B cell (primary cell): ENCODE data around the gene FSIP1. TPM values are rescaled to one million over a fixed set of nuclear protein-coding genes. Genes with fewer than 3 reads are reported as not detected.

ENCODE experiments used
- ATAC-seq: fragments of 200-7000 bp; cut with Tn5 transposase; one replicate; pipeline ENCODE4 v1.10.0; 2021; ENCODE audit warnings: low read depth, mild to moderate bottlenecking, moderate number of reproducible peaks, moderate library complexity
- CTCF ChIA-PET: fragments of 350-600 bp; sonication (Branson Sonifier 250); formaldehyde crosslinking; loops from one replicate; lab custom pipeline; 2021; ENCODE audit warnings: antibody characterized with exemption, inconsistent platforms; lab: Charles Lee
- POLR2A ChIA-PET: fragments of 350-600 bp; sonication (Branson Sonifier 250); formaldehyde crosslinking; loops from one replicate; lab custom pipeline; 2021; ENCODE audit warnings: antibody characterized with exemption; lab: Charles Lee
- DNase-seq: peaks from one replicate; pipeline ENCODE4 v3.0.0; 2013
- H2AFZ ChIP-seq: 2 replicates; pipeline ENCODE4 v1.6.1; 2012; ENCODE audit warnings: mild to moderate bottlenecking, low read depth, low read length; ENCODE audit not compliant: insufficient read depth, poor library complexity, severe bottlenecking
- H3K27ac ChIP-seq, 2 donors: 1 replicate in 1 of 2; 2 replicates in 1 of 2; pipeline ENCODE4 v1.5.1; 2012 to 2013; ENCODE audit warnings: low read length in 2 of 2, mild to moderate bottlenecking in 2 of 2, moderate library complexity in 1 of 2
- H3K27me3 ChIP-seq, 4 experiments: fragments of 200-600 bp in 1 of 4; sonication (generic) in 1 of 4; replicated peaks in 1 of 4; 1 replicate in 2 of 4; 2 replicates in 2 of 4; pipeline versions ENCODE4 v1.6.1 to v1.7.0; 2013 to 2016; ENCODE audit warnings: low read length in 3 of 4, mild to moderate bottlenecking in 2 of 4, mixed read lengths in 1 of 4, moderate library complexity in 1 of 4; ENCODE audit not compliant: insufficient read depth in 4 of 4, control insufficient read depth in 3 of 4; ENCODE audit errors: control extremely low read depth in 1 of 4
- H3K36me3 ChIP-seq, 2 experiments: replicated peaks in 1 of 2; 1 replicate in 1 of 2; 2 replicates in 1 of 2; pipeline versions ENCODE4 v1.6.1 to v1.7.1; 2013; ENCODE audit warnings: low read length in 1 of 2; ENCODE audit not compliant: insufficient read depth in 2 of 2, control insufficient read depth in 1 of 2; ENCODE audit errors: control extremely low read depth in 1 of 2, extremely low read depth in 1 of 2
- H3K4me1 ChIP-seq, 2 donors: fragments of 200-600 bp in 1 of 2; sonication (generic) in 1 of 2; 1 replicate in 1 of 2; 2 replicates in 1 of 2; pipeline versions ENCODE4 v1.5.1 to v1.6.1; 2013 to 2017; ENCODE audit warnings: low read length in 2 of 2; ENCODE audit not compliant: control insufficient read depth in 2 of 2, insufficient read depth in 2 of 2
- H3K4me2 ChIP-seq: replicated peaks from 2 replicates; pipeline ENCODE3; 2012; ENCODE audit warnings: mild to moderate bottlenecking, low read depth, low read length; ENCODE audit not compliant: poor library complexity, severe bottlenecking
- H3K4me3 ChIP-seq, 5 experiments: fragments of 200-600 bp in 1 of 5; sonication (generic) in 1 of 5; 1 replicate in 3 of 5; 2 replicates in 2 of 5; pipeline versions ENCODE4 v1.5.1 to v1.7.0; 2011 to 2016; ENCODE audit warnings: low read length in 4 of 5, mild to moderate bottlenecking in 4 of 5, low read depth in 2 of 5, control low read depth in 1 of 5, moderate library complexity in 1 of 5; ENCODE audit not compliant: insufficient read depth in 1 of 5; ENCODE audit errors: control extremely low read depth in 1 of 5, extremely low read depth in 1 of 5
- H3K79me2 ChIP-seq: fragments of 200-600 bp; sonication (generic); one replicate; pipeline ENCODE4 v1.6.0; 2016; ENCODE audit warnings: low read length; ENCODE audit not compliant: control insufficient read depth, insufficient read depth
- H3K9ac ChIP-seq: fragments of 200-600 bp; sonication (generic); 2 replicates; pipeline ENCODE4 v1.6.1; 2017; ENCODE audit warnings: mild to moderate bottlenecking, low read length, moderate library complexity
- H3K9me3 ChIP-seq, 3 donors: one replicate each; pipeline versions ENCODE4 v1.6.1 to v1.7.1; 2013; ENCODE audit warnings: low read length in 2 of 3; ENCODE audit not compliant: control insufficient read depth in 2 of 3, insufficient read depth in 1 of 3; ENCODE audit errors: control extremely low read depth in 1 of 3
- H4K20me1 ChIP-seq: 2 replicates; pipeline ENCODE4 v1.6.0; 2012; ENCODE audit warnings: mild to moderate bottlenecking, low read length; ENCODE audit not compliant: insufficient read depth, control insufficient read depth, poor library complexity, severe bottlenecking
- H3K27ac Mint-ChIP-seq: one replicate; pipeline ENCODE4 v1.8.0; 2021; ENCODE audit warnings: mixed read lengths
- H3K27me3 Mint-ChIP-seq: one replicate; pipeline ENCODE4 v1.8.0; 2021; ENCODE audit warnings: mixed read lengths
- H3K4me1 Mint-ChIP-seq: one replicate; pipeline ENCODE4 v1.8.0; 2021; ENCODE audit warnings: mixed read lengths
- H3K4me3 Mint-ChIP-seq: one replicate; pipeline ENCODE4 v1.8.0; 2021; ENCODE audit warnings: mixed read lengths
- H3K9me3 Mint-ChIP-seq: one replicate; pipeline ENCODE4 v1.8.0; 2022; ENCODE audit warnings: mixed read lengths; ENCODE audit not compliant: insufficient read depth
- EZH2 ChIP-seq: IDR thresholded peaks from 2 replicates; pipeline ENCODE4 v1.6.1; 2012; ENCODE audit warnings: borderline replicate concordance, low read depth, mild to moderate bottlenecking, moderate library complexity, low read length; ENCODE audit not compliant: insufficient read depth, poor library complexity, severe bottlenecking
- WGBS: methylation state at CpG from one replicate; pipeline ENCODE4 v1.1.5; 2013; ENCODE audit warnings: missing lambda C conversion rate; ENCODE audit not compliant: insufficient coverage; 5-methylcytosine and 5-hydroxymethylcytosine counted together
- intact Hi-C: fragments of 100-400 bp; cut with micrococcal nuclease; formaldehyde crosslinking; loops from one replicate; pipeline ENCODE4 v1.10.0; 2022
- polyA plus RNA-seq: library from polyadenylated mRNA; depleted of rRNA; stranded (reverse); fragments of >200 nt; gene quantifications from 2 replicates; pipeline ENCODE4 v1.2.3, GENCODE V29; 2012
- total RNA-seq, 2 donors: library from RNA; stranded (reverse); fragments of 120-200 nt in 1 of 2; gene quantifications; 1 replicate in 1 of 2; 2 replicates in 1 of 2; pipeline versions ENCODE4 v1.2.3 to v1.2.4, GENCODE V29; 2013 to 2022
- TF ChIP-seq, protein P1 (sequence below): fragments of 200-600 bp; IDR thresholded peaks from one replicate; pipeline ENCODE4 v1.8.0; 2022; ENCODE audit warnings: antibody characterized with exemption, mild to moderate bottlenecking

FSIP1 gene
- total and polyA plus RNA-seq, 2 donors (not counting 1 experiment from before 2014, with no cell fraction given): 0.19 to 0.49 TPM

DNA sequence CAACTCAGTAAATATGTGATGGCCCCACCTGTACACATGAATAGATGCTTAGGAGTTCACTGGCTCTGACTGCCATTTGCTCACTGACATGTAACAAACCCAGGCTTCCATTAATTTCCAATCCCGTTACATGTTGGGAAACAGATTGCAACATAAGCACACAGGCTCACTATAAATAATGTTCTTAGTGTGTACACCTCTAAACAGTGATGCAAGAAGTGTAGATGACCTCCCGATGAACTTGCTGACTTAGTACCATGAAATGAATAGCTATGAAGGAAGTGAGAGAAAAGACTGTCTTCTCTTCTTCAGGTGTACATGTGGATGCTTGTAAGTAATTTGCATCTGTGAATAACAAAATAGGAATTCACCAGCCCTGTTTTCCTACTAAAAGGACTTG, 21.4 kb upstream of the FSIP1 start:
- no peak overlapping the region for H3K9ac ChIP-seq
- H3K36me3 ChIP-seq: no peaks in the 10 kb centered on the region
- H3K9me3 ChIP-seq: no peaks in the 10 kb centered on the region
- WGBS: no CpG with 5 or more reads among the region's 2 CpGs
- POLR2A ChIA-PET: no interaction called here
- H3K27ac ChIP-seq: no peak overlapping the region
- H3K9me3 Mint-ChIP-seq: no peaks in the 10 kb centered on the region
- no peak overlapping the region for H3K4me2 ChIP-seq
- no peak overlapping the region for H2AFZ ChIP-seq
- H3K4me1 ChIP-seq: no peaks in the 10 kb centered on the region
- H3K4me3 Mint-ChIP-seq: no peak overlapping the region
- intact Hi-C loops: no loop called here
- H3K27ac Mint-ChIP-seq: no peak overlapping the region
- TF ChIP-seq EZH2: no peak
- TF ChIP-seq, protein P1, sequence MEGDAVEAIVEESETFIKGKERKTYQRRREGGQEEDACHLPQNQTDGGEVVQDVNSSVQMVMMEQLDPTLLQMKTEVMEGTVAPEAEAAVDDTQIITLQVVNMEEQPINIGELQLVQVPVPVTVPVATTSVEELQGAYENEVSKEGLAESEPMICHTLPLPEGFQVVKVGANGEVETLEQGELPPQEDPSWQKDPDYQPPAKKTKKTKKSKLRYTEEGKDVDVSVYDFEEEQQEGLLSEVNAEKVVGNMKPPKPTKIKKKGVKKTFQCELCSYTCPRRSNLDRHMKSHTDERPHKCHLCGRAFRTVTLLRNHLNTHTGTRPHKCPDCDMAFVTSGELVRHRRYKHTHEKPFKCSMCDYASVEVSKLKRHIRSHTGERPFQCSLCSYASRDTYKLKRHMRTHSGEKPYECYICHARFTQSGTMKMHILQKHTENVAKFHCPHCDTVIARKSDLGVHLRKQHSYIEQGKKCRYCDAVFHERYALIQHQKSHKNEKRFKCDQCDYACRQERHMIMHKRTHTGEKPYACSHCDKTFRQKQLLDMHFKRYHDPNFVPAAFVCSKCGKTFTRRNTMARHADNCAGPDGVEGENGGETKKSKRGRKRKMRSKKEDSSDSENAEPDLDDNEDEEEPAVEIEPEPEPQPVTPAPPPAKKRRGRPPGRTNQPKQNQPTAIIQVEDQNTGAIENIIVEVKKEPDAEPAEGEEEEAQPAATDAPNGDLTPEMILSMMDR: no peak
- H3K27me3 Mint-ChIP-seq: peaks cover 31% of the 10 kb centered on the region
- DNase-seq (no peak), ATAC-seq (no peak)
- CTCF ChIA-PET: interaction anchor here (1.3 kb wide), 1 partner anchor 540 kb away, joined by 3 read pairs; no protein-coding TSS in a partner anchor
- H4K20me1 ChIP-seq: no peaks in the 10 kb centered on the region
- H3K4me3 ChIP-seq: no peak overlapping the region
- no peaks in the 10 kb centered on the region for H3K79me2 ChIP-seq
- H3K27me3 ChIP-seq: peaks cover 0 to 5% (median 0%) of the 10 kb centered on the region in 4 experiments
- no peaks in the 10 kb centered on the region for H3K4me1 Mint-ChIP-seq

DNA sequence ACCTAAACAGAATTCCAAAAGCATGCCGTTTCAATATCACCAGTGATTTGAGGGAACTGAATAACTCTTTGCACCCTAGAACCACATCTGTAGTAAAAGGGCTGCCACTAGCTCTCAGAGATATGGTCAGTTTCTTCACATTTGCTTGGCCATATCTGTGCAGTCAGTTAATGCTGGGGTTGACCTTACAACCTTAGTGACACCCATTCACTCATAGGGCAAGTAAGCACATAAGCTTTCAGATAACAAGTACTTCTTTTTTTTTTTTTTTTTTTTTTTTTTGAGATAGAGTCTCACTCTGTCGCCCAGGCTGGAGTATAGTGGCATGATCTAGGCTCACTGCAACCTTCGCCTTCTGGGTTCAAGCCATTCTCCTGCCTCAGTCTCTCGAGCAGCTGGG, 20.4 kb upstream of the FSIP1 start:
- Histone ChIP-seq H3K4me3 (no peak overlapping the region), H3K79me2 (no peaks in the 10 kb centered on the region), H3K9me3 (no peaks in the 10 kb centered on the region), H3K27me3 (peaks cover 0 to 5% (median 0%) of the 10 kb centered on the region in 4 experiments), H3K9ac (no peak overlapping the region), H3K4me1 (no peaks in the 10 kb centered on the region), H4K20me1 (no peaks in the 10 kb centered on the region), H3K27ac (no peak overlapping the region), H3K36me3 (no peaks in the 10 kb centered on the region), H2AFZ (no peak overlapping the region), H3K4me2 (no peak overlapping the region)
- ChIA-PET POLR2A (no interaction called here), CTCF (interaction anchor here (1.4 to 2.4 kb wide), 2 partner anchors 14 to 471 kb away, joined by 3 to 5 read pairs; no protein-coding TSS in a partner anchor)
- intact Hi-C loops: no loop called here
- DNase-seq (no peak), ATAC-seq (no peak)
- Mint-ChIP-seq H3K4me3 (no peak overlapping the region), H3K9me3 (no peaks in the 10 kb centered on the region), H3K27ac (no peak overlapping the region), H3K4me1 (no peaks in the 10 kb centered on the region), H3K27me3 (peaks cover 26% of the 10 kb centered on the region)
- WGBS: 100% methylated on average over 3 of the region's 4 CpGs
- no peak for TF ChIP-seq EZH2
- TF ChIP-seq, protein P1: no peak
